HUES64 (cell line): ENCODE data around the gene OR2T11.
"Not testable (repeated sequence)": the region's sequence is repeated elsewhere in the genome, so short reads cannot be mapped to it uniquely, and the experiment has no call there.

ENCODE experiments used
- H3K27ac ChIP-seq: 2 replicates; pipeline ENCODE4 v1.7.0; 2013; ENCODE audit warnings: low read depth, low read length, inconsistent platforms
- H3K27me3 ChIP-seq: 2 replicates; pipeline ENCODE4 v1.6.1; 2013; ENCODE audit warnings: mild to moderate bottlenecking, low read length; ENCODE audit not compliant: insufficient read depth
- H3K36me3 ChIP-seq: 2 replicates; pipeline ENCODE4 v1.6.1; 2013; ENCODE audit warnings: mild to moderate bottlenecking, low read length; ENCODE audit not compliant: insufficient read depth
- H3K4me1 ChIP-seq: 2 replicates; pipeline ENCODE4 v1.6.1; 2013; ENCODE audit warnings: mild to moderate bottlenecking, low read length, moderate library complexity; ENCODE audit not compliant: insufficient read depth
- H3K4me3 ChIP-seq: 2 replicates; pipeline ENCODE4 v1.5.1; 2013; ENCODE audit warnings: mild to moderate bottlenecking, low read length, moderate library complexity
- H3K9ac ChIP-seq: 2 replicates; pipeline ENCODE4 v1.6.1; 2013; ENCODE audit warnings: mild to moderate bottlenecking, low read depth, low read length
- H3K9me3 ChIP-seq: 2 replicates; pipeline ENCODE4 v1.6.1; 2013; ENCODE audit warnings: low read depth, low read length; ENCODE audit not compliant: insufficient read depth
- WGBS: fragments of 150-250, 120-280 bp; methylation state at CpG from one replicate; pipeline ENCODE4 v1.1.7; 2013; ENCODE audit warnings: missing lambda C conversion rate; 5-methylcytosine and 5-hydroxymethylcytosine counted together

The OR2T11 gene

GRCh38 chr1:248640906-248641305 is 6.0 kb upstream of the OR2T11 start:
- WGBS: no CpG with 5 or more reads among the region's 3 CpGs
- not testable (repeated sequence) for H3K4me3 ChIP-seq, H3K36me3 ChIP-seq, H3K4me1 ChIP-seq, H3K27me3 ChIP-seq, H3K27ac ChIP-seq, H3K9ac ChIP-seq, H3K9me3 ChIP-seq

GRCh38 chr1:248639652-248640051 is 4.8 kb upstream of the OR2T11 start:
- H3K4me3 ChIP-seq, H3K27me3 ChIP-seq, H3K4me1 ChIP-seq, H3K9me3 ChIP-seq, H3K27ac ChIP-seq, H3K9ac ChIP-seq, H3K36me3 ChIP-seq: not testable (repeated sequence)
- WGBS: no CpG with 5 or more reads among the region's 5 CpGs

GRCh38 chr1:248636612-248637011 is 1.7 kb upstream of the OR2T11 start:
- H3K36me3 ChIP-seq, H3K9ac ChIP-seq, H3K9me3 ChIP-seq, H3K4me1 ChIP-seq, H3K27ac ChIP-seq, H3K4me3 ChIP-seq, H3K27me3 ChIP-seq: not testable (repeated sequence)
- no CpG with 5 or more reads among the region's 5 CpGs for WGBS

GRCh38 chr1:248631354-248632008 is 3.4 kb downstream of the OR2T11 start:
- Histone ChIP-seq H3K9ac (no peak overlapping the region), H3K36me3 (no peaks in the 10 kb centered on the region), H3K27ac (no peak overlapping the region), H3K4me3 (no peak overlapping the region), H3K4me1 (no peaks in the 10 kb centered on the region), H3K9me3 (peaks cover 57% of the 10 kb centered on the region), H3K27me3 (no peaks in the 10 kb centered on the region)
- WGBS: 73% methylated on average over 7 of the region's 7 CpGs

GRCh38 chr1:248630551-248630950 is 4.3 kb downstream of the OR2T11 start:
- Histone ChIP-seq H3K36me3 (no peaks in the 10 kb centered on the region), H3K27me3 (no peaks in the 10 kb centered on the region), H3K9ac (no peak overlapping the region), H3K4me1 (no peaks in the 10 kb centered on the region), H3K4me3 (no peak overlapping the region), H3K9me3 (peaks cover 66% of the 10 kb centered on the region), H3K27ac (no peak overlapping the region)
- WGBS: 76% methylated on average over 1 of the region's 2 CpGs

GRCh38 chr1:248627971-248628844 is 6.7 kb downstream of the OR2T11 start:
- Histone ChIP-seq H3K36me3 (no peaks in the 10 kb centered on the region), H3K27ac (no peak overlapping the region), H3K4me1 (no peaks in the 10 kb centered on the region), H3K4me3 (no peak overlapping the region), H3K27me3 (no peaks in the 10 kb centered on the region), H3K9ac (no peak overlapping the region), H3K9me3 (peaks cover 90% of the 10 kb centered on the region)
- 85% methylated on average over 8 of the region's 9 CpGs for WGBS

- Histone ChIP-seq H3K9me3 (peaks cover 100% of the 10 kb centered on the region), H3K4me1 (no peaks in the 10 kb centered on the region)
- 75% methylated on average over 5 of the region's 5 CpGs for WGBS
These were observed 8.9 kb downstream of the OR2T11 start for GRCh38 chr1:248625971-248626370.

GRCh38 chr1:248625166-248625565 is 9.7 kb downstream of the OR2T11 start:
- Histone ChIP-seq H3K27ac (no peak overlapping the region), H3K9me3 (peaks cover 100% of the 10 kb centered on the region), H3K9ac (no peak overlapping the region), H3K4me3 (no peak overlapping the region), H3K27me3 (no peaks in the 10 kb centered on the region), H3K36me3 (no peaks in the 10 kb centered on the region), H3K4me1 (no peaks in the 10 kb centered on the region)
- 69% methylated on average over 4 of the region's 4 CpGs for WGBS

More at GRCh38 chr1:248625971-248626370, 8.9 kb downstream of the OR2T11 start:
- H3K9ac ChIP-seq: no peak overlapping the region
- H3K27me3 ChIP-seq: no peaks in the 10 kb centered on the region
- no peak overlapping the region for H3K4me3 ChIP-seq
- H3K27ac ChIP-seq: no peak overlapping the region
- no peaks in the 10 kb centered on the region for H3K36me3 ChIP-seq

GRCh38 chr1:248622570-248623001 is 12.3 kb downstream of the OR2T11 start:
- 88% methylated on average over 4 of the region's 4 CpGs for WGBS
- H3K9me3 ChIP-seq: peaks cover 99% of the 10 kb centered on the region
- H3K27me3 ChIP-seq: no peaks in the 10 kb centered on the region
- H3K9ac ChIP-seq: no peak overlapping the region
- no peaks in the 10 kb centered on the region for H3K36me3 ChIP-seq
- H3K4me1 ChIP-seq: no peaks in the 10 kb centered on the region
- H3K27ac ChIP-seq: no peak overlapping the region
- H3K4me3 ChIP-seq: no peak overlapping the region

- Histone ChIP-seq H3K27me3 (no peaks in the 10 kb centered on the region), H3K9me3 (peaks cover 98% of the 10 kb centered on the region)
- 78% methylated on average over 6 of the region's 7 CpGs for WGBS
These were observed 13.1 kb downstream of the OR2T11 start for GRCh38 chr1:248621770-248622169.

GRCh38 chr1:248618878-248619277 is 16.0 kb downstream of the OR2T11 start:
- Histone ChIP-seq H3K27me3 (no peaks in the 10 kb centered on the region), H3K4me1 (no peaks in the 10 kb centered on the region), H3K36me3 (no peaks in the 10 kb centered on the region), H3K9ac (no peak overlapping the region), H3K4me3 (no peak overlapping the region), H3K9me3 (peaks cover 98% of the 10 kb centered on the region), H3K27ac (no peak overlapping the region)
- WGBS: 16% methylated on average over 3 of the region's 3 CpGs

More at GRCh38 chr1:248621770-248622169, 13.1 kb downstream of the OR2T11 start:
- H3K36me3 ChIP-seq: no peaks in the 10 kb centered on the region
- no peak overlapping the region for H3K27ac ChIP-seq
- no peak overlapping the region for H3K9ac ChIP-seq
- no peaks in the 10 kb centered on the region for H3K4me1 ChIP-seq
- H3K4me3 ChIP-seq: no peak overlapping the region
